Epithelial cell of esophagus (primary cell): Measurements from ENCODE around the gene TMEM114.
A peak's percentile ranks its signal among the peaks of the same experiment; 100 is the strongest.
"Not testable (repeated sequence)": the region's sequence is repeated elsewhere in the genome, so short reads cannot be mapped to it uniquely, and the experiment has no call there.

Experiments
- DNase-seq: peaks from one replicate; pipeline ENCODE4 v3.0.0; 2010; ENCODE audit warnings: low read depth
- H3K4me3 ChIP-seq: 2 replicates; pipeline ENCODE4 v1.5.1; 2011; ENCODE audit warnings: mild to moderate bottlenecking, low read length, control low read depth
- CTCF ChIP-seq: IDR thresholded peaks from 2 replicates; pipeline ENCODE4 v1.5.1; 2011; ENCODE audit warnings: low read depth, mild to moderate bottlenecking, low read length, control low read depth, inconsistent platforms; ENCODE audit not compliant: insufficient read depth; ENCODE audit errors: missing control alignments

TMEM114 gene

GRCh38 chr16:8576141-8577004 lies 13.9 kb downstream of the TMEM114 start:
- H3K4me3 ChIP-seq, result no peak overlapping the region
- DNase-seq, result no peak
- TF ChIP-seq CTCF, result no peak

DNA sequence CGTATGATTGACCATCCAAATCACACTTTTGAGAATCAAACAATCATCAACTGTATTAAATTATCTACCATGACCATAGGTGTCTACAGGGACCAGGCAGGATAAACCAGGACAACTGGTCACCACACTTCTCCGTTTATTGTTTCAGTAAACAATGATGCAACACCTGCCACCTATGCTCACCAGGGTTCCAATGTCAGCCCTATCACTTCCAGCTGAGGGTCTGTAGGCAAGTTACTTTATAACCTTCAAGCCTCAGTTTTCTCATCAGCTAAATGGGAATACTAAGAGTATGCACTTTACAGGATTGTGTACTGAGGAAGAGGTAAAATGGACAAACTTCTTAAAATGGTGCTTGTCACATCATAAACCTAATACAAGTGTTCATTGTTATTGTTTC lies 14.9 kb downstream of the TMEM114 start:
- no peak overlapping the region for H3K4me3 ChIP-seq
- DNase-seq, result no peak
- no peak for TF ChIP-seq CTCF

DNA sequence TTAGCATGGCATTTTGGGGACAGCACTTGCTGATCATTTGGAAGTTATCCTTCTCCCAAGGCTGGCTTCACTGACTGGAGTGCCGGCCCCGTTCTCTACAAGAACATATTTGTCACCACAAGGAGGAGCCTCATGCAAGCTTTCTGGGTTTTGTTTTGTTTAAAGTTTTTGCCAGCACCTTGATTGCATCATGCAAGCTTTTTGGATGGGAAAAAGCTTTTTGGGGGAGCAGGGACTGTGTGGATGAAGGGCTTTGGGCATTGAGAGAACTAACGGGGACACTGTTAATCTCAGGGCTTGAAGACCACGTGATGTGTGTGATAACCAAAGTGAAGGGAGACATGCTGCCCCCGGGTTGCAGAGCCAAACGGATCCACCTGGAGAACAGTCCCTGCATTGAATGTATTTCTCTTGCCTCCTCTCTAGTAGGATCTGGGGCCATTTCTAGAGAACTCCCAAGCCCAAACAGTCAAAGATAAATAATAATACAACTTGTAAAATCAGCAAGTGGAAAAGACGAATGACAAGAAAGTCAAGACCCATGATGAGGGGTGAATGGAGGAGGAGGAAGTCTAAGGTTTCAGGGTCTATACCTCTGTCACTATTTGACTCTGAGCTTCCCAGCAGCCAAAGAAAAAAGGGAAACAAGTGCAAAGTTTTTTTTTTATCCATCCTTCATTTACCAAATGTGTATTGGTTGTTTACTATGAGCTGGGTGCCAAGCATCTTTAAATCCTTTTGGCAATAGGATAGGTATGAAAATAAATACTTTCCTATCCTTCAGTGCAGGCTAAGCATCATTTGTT lies 17.2 kb downstream of the TMEM114 start:
- peak; percentile 74 for TF ChIP-seq CTCF
- DNase-seq, result peak; percentile 61
- H3K4me3 ChIP-seq, result no peak overlapping the region

DNA sequence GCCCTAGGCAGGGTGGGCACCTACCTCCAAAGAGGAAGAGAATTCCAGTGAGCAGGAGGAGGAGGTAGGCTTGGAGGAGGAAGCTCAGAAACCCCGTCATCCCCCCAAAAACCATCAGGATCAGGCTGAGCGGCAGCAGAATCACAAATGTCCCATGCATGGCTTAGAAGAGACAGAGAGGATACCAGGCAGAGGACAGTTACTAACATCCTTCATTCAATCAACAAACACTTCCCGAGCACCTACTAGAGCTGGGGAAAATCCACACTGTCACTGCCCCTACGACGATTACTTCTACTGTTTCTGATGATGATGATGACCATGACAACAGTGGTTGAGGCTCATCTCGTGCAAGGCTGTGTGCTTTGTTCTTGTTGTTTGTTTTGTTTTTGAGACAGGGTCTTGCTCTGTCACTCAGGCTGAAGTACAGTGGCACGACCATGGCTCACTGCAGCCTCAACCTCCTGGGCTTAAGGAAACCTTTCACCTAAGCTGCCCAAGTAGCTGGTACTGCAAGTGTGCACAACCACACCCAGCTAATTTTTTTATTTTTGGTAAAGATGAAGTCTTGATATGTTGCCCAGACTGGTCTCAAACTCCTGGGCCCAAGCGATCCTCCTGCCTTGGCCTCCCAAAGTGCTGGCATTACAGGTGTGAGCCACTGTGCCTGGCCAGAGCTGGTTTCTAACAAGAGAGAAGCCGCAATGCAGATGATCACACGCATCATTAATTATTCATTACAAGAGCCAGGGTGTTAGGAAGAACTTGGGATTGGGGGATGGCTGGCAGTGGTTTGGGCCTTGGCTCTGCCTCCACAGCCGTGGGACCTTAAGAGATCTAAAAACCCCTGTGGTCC lies 18.0 kb downstream of the TMEM114 start:
- no peak for DNase-seq
- H3K4me3 ChIP-seq, result no peak overlapping the region
- no peak for TF ChIP-seq CTCF

DNA sequence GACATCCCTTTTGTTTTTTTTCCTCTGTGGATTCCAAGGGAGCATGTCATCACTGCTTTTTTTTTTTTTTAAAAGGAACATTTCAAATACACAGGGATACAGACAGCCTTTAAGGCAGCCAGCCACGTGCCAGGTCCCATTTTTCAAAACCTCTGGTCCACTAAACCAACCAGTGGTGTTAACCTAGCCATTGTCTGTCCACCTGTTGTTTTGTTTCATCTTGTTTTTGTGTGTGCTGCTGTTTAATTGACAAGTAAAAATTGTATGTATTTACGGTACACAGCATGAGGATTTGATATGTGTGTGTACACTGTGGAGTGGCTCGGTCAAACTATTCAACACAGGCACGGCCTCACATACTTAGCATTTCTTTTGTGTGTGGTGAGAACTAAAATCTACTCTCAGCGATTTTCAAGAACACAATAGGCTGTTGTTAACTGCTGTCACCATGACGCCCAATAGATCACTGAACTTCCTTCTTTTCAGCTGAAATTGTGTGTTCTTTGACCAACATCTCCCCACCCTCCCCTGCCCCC lies 19.2 kb downstream of the TMEM114 start:
- DNase-seq, result peak; percentile 41
- H3K4me3 ChIP-seq, result no peak overlapping the region
- TF ChIP-seq CTCF, result no peak

DNA sequence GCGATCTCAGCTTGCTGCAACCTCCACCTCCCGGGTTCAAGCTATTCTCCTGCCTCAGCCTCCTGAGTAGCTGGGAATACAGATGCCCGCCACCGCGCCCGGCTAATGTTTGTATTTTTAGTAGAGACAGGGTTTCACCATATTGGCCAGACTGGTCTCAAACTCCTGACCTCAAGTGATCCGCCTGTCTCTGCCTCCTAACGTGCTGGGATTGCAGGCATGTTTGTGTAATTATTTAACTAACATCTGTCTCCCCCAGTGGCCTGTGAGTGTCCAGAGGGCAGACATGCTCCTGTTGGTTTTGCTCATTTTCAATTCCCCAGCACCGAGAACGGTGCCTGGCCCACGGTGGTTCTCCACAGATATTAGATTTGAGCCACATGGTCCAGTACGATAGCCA lies 19.9 kb downstream of the TMEM114 start:
- not testable (repeated sequence) for DNase-seq, H3K4me3 ChIP-seq
